SK-N-SH treated with all-trans-retinoic acid at 6 μM for 48 hours (cell line): ENCODE results near the gene BSDC1.

Source experiments
- ATAC-seq: fragments of 200-7000 bp; cut with Tn5 transposase; 3 replicates; pipeline ENCODE4 v1.9.1; 2020; ENCODE audit warnings: mild to moderate bottlenecking, moderate library complexity
- ARNTL ChIP-seq: fragments of 450-650 bp; formaldehyde crosslinking; IDR thresholded peaks from 2 replicates; pipeline ENCODE4 v1.5.0; 2020; ENCODE audit warnings: low read depth, mild to moderate bottlenecking, moderate library complexity, borderline replicate concordance
- BACH2 ChIP-seq: fragments of 250-450 bp; sonication (Bioruptor Pico); IDR thresholded peaks from 2 replicates; pipeline ENCODE4 v1.9.0; 2021; ENCODE audit warnings: mild to moderate bottlenecking, borderline replicate concordance
- CREB5 ChIP-seq: fragments of 250-450 bp; sonication (Bioruptor Pico); IDR thresholded peaks from 2 replicates; pipeline ENCODE4 v1.5.1; 2020; ENCODE audit warnings: low read depth, mild to moderate bottlenecking, moderate library complexity
- CSDC2 ChIP-seq: fragments of 250-450 bp; sonication (Bioruptor Pico); IDR thresholded peaks from 2 replicates; pipeline ENCODE4 v1.5.0; 2020; ENCODE audit warnings: mild to moderate bottlenecking, moderate library complexity
- ESRRG ChIP-seq: fragments of 250-450 bp; sonication (Bioruptor Pico); IDR thresholded peaks from 2 replicates; pipeline ENCODE4 v1.6.1; 2021; ENCODE audit warnings: mild to moderate bottlenecking
- GLIS3 ChIP-seq: fragments of 250-450 bp; sonication (Bioruptor Pico); IDR thresholded peaks from 2 replicates; pipeline ENCODE4 v1.5.0; 2020; ENCODE audit warnings: mild to moderate bottlenecking, moderate library complexity
- ISL1 ChIP-seq: fragments of 250-450 bp; sonication (Bioruptor Pico); IDR thresholded peaks from 2 replicates; pipeline ENCODE4 v2.1.2; 2022; ENCODE audit warnings: mild to moderate bottlenecking, moderate library complexity
- OSR1 ChIP-seq: fragments of 250-450 bp; sonication (Bioruptor Pico); IDR thresholded peaks from 2 replicates; pipeline ENCODE4 v1.8.0; 2022; ENCODE audit warnings: moderate library complexity, mild to moderate bottlenecking, inconsistent platforms
- PATZ1 ChIP-seq: fragments of 250-450 bp; sonication (Bioruptor Pico); IDR thresholded peaks from 2 replicates; pipeline ENCODE4 v1.8.0; 2020; ENCODE audit warnings: mild to moderate bottlenecking, moderate library complexity, borderline replicate concordance
- PPARA ChIP-seq: fragments of 250-450 bp; sonication (Bioruptor Pico); IDR thresholded peaks from 2 replicates; pipeline ENCODE4 v1.5.0; 2020; ENCODE audit warnings: mild to moderate bottlenecking, borderline replicate concordance
- RARB ChIP-seq: fragments of 250-450 bp; sonication (Bioruptor Pico); IDR thresholded peaks from 2 replicates; pipeline ENCODE4 v1.8.0; 2021; ENCODE audit warnings: mild to moderate bottlenecking, moderate library complexity
- SNAI2 ChIP-seq: fragments of 250-450 bp; sonication (Bioruptor Pico); IDR thresholded peaks from 2 replicates; pipeline ENCODE4 v1.5.0; 2020; ENCODE audit warnings: mild to moderate bottlenecking, moderate library complexity
- TCF4 ChIP-seq: fragments of 250-450 bp; sonication (Bioruptor Pico); IDR thresholded peaks from 2 replicates; pipeline ENCODE4 v1.8.0; 2021; ENCODE audit warnings: mild to moderate bottlenecking, moderate library complexity, borderline replicate concordance
- TOX ChIP-seq: fragments of 250-450 bp; sonication (Bioruptor Pico); IDR thresholded peaks from 2 replicates; pipeline ENCODE4 v1.8.0; 2021; ENCODE audit warnings: mild to moderate bottlenecking, moderate library complexity, borderline replicate concordance
- ZFP3 ChIP-seq: fragments of 250-450 bp; sonication (Bioruptor Pico); IDR thresholded peaks from 2 replicates; pipeline ENCODE4 v1.5.0; 2020; ENCODE audit warnings: mild to moderate bottlenecking, moderate library complexity
- ZFP30 ChIP-seq: fragments of 450-650 bp; formaldehyde crosslinking; IDR thresholded peaks from 2 replicates; pipeline ENCODE4 v1.5.0; 2022; ENCODE audit warnings: mild to moderate bottlenecking, moderate library complexity
- ZNF565 ChIP-seq: fragments of 450-650 bp; formaldehyde crosslinking; conservative IDR thresholded peaks from 2 replicates; pipeline ENCODE4 v1.5.0; 2020; ENCODE audit warnings: low read depth, mild to moderate bottlenecking, moderate library complexity
- ZNF70 ChIP-seq: fragments of 450-650 bp; formaldehyde crosslinking; IDR thresholded peaks from 2 replicates; pipeline ENCODE4 v1.5.0; 2020; ENCODE audit warnings: mild to moderate bottlenecking, moderate library complexity
- ZNF8 ChIP-seq: fragments of 450-650 bp; formaldehyde crosslinking; IDR thresholded peaks from 2 replicates; pipeline ENCODE4 v1.5.0; 2020; ENCODE audit warnings: mild to moderate bottlenecking, moderate library complexity
- TF ChIP-seq, protein P1 (sequence below): fragments of 250-450 bp; sonication (Bioruptor Pico); IDR thresholded peaks from 2 replicates; pipeline ENCODE4 v1.5.0; 2020; ENCODE audit warnings: mild to moderate bottlenecking, moderate library complexity
- TF ChIP-seq, protein P2 (sequence below): fragments of 250-450 bp; sonication (Bioruptor Pico); IDR thresholded peaks from 2 replicates; pipeline ENCODE4 v1.5.1; 2021; ENCODE audit warnings: mild to moderate bottlenecking, moderate library complexity
- TF ChIP-seq, protein P3 (sequence below): fragments of 250-450 bp; sonication (Bioruptor Pico); IDR thresholded peaks from 2 replicates; pipeline ENCODE4 v1.8.0; 2021; ENCODE audit warnings: low read depth, mild to moderate bottlenecking, moderate library complexity, borderline replicate concordance

Gene BSDC1

DNA sequence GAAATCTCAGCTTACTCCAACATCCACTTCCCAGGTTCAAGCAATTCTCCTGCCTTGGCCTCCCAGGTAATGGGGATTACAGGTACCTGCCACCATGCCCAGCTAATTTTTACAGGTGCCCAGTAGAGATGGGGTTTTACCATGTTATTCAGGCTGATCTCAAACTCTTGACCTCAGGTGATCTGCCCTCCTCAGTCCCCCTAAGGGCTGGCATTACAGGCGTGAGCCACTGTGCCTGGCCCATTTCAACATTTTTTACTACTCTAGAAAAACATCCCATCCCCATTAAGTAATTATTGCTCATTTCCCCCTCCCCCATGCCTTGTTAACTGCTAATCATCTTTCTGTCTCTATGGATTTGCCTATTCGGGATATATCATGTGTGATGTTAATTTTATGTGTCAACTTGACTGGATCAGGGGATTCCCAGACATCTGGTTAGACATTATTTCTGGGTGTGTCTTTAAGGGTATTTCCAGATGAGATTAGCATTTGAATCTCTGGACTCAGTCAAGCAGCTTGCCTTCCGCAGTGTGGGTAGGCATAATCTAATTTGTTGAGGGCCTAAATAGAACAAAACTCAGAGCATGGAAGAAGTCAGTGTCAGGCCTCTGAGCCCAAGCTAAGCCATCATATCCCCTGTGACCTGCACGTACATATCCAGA lies 37.6 kb upstream of the BSDC1 start:
- ATAC-seq: no peak
- TF ChIP-seq, protein P1, sequence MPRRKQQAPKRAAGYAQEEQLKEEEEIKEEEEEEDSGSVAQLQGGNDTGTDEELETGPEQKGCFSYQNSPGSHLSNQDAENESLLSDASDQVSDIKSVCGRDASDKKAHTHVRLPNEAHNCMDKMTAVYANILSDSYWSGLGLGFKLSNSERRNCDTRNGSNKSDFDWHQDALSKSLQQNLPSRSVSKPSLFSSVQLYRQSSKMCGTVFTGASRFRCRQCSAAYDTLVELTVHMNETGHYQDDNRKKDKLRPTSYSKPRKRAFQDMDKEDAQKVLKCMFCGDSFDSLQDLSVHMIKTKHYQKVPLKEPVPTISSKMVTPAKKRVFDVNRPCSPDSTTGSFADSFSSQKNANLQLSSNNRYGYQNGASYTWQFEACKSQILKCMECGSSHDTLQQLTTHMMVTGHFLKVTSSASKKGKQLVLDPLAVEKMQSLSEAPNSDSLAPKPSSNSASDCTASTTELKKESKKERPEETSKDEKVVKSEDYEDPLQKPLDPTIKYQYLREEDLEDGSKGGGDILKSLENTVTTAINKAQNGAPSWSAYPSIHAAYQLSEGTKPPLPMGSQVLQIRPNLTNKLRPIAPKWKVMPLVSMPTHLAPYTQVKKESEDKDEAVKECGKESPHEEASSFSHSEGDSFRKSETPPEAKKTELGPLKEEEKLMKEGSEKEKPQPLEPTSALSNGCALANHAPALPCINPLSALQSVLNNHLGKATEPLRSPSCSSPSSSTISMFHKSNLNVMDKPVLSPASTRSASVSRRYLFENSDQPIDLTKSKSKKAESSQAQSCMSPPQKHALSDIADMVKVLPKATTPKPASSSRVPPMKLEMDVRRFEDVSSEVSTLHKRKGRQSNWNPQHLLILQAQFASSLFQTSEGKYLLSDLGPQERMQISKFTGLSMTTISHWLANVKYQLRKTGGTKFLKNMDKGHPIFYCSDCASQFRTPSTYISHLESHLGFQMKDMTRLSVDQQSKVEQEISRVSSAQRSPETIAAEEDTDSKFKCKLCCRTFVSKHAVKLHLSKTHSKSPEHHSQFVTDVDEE (CRISPR knock-in tag): no peak
- no peak for TF ChIP-seq PATZ1
- no peak for TF ChIP-seq CREB5 (CRISPR knock-in tag)
- no peak for TF ChIP-seq OSR1
- no peak for TF ChIP-seq GLIS3 (CRISPR knock-in tag)
- no peak for TF ChIP-seq CSDC2 (CRISPR knock-in tag)
- TF ChIP-seq ZFP30: no peak

DNA sequence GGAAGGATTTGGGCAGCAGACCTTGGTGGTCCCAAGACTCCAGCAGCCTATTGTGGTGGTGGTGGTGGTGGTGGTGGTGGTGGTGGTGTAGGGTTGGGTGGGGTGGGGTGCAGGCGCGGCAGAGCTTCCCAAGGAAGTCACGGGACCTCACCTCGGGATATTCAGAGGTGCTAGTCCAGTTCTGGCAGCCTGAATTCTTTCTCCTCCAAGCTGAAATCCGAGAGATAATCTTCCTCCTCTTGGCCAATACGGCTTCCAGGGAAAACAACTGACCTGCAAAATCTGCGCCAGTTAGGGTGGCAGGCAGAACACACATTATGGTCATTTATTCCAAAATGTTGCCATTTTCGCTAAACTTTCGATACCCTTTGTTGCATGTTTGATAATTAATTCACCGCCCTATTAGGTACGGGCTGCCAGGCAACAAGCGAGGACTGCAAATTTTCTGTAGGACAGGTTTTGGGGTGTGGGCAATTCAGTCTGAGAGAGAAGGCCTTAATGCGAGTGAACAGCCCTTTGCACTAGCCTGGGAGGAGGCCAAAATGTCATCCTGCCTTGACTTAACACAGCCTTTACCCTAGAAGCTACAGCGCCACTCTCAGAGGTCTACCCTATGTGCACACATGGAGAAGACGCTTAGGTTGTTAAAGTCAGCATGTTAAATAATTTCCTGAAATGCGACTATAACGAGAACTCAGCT lies 33.2 kb upstream of the BSDC1 start:
- ATAC-seq: no peak
- TF ChIP-seq CSDC2 (CRISPR knock-in tag) (no peak), ZFP3 (CRISPR knock-in tag) (no peak), ZNF70 (no peak), ZNF565 (no peak), SNAI2 (CRISPR knock-in tag) (no peak), RARB (CRISPR knock-in tag) (no peak), OSR1 (no peak), ARNTL (CRISPR knock-in tag) (no peak), PPARA (CRISPR knock-in tag) (no peak), TCF4 (CRISPR knock-in tag) (no peak), BACH2 (CRISPR knock-in tag) (no peak), CREB5 (CRISPR knock-in tag) (no peak), ZNF8 (CRISPR knock-in tag) (no peak), TOX (CRISPR knock-in tag) (no peak), PATZ1 (no peak), ESRRG (CRISPR knock-in tag) (no peak), ISL1 (no peak)
- TF ChIP-seq, protein P2, sequence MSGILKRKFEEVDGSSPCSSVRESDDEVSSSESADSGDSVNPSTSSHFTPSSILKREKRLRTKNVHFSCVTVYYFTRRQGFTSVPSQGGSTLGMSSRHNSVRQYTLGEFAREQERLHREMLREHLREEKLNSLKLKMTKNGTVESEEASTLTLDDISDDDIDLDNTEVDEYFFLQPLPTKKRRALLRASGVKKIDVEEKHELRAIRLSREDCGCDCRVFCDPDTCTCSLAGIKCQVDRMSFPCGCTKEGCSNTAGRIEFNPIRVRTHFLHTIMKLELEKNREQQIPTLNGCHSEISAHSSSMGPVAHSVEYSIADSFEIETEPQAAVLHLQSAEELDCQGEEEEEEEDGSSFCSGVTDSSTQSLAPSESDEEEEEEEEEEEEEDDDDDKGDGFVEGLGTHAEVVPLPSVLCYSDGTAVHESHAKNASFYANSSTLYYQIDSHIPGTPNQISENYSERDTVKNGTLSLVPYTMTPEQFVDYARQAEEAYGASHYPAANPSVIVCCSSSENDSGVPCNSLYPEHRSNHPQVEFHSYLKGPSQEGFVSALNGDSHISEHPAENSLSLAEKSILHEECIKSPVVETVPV (CRISPR knock-in tag): no peak
- TF ChIP-seq, protein P3, sequence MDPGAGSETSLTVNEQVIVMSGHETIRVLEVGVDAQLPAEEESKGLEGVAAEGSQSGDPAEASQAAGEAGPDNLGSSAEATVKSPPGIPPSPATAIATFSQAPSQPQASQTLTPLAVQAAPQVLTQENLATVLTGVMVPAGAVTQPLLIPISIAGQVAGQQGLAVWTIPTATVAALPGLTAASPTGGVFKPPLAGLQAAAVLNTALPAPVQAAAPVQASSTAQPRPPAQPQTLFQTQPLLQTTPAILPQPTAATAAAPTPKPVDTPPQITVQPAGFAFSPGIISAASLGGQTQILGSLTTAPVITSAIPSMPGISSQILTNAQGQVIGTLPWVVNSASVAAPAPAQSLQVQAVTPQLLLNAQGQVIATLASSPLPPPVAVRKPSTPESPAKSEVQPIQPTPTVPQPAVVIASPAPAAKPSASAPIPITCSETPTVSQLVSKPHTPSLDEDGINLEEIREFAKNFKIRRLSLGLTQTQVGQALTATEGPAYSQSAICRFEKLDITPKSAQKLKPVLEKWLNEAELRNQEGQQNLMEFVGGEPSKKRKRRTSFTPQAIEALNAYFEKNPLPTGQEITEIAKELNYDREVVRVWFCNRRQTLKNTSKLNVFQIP: no peak
- TF ChIP-seq, protein P1 (CRISPR knock-in tag): no peak
